ENCODE results near the gene FOXN1. TPM values are rescaled to one million over a fixed set of nuclear protein-coding genes. Genes with fewer than 3 reads are reported as not detected.

The FOXN1 gene
- total RNA-seq, 4 donors from 2014 or later = not detected

- Histone ChIP-seq H3K27ac (peak overlapping the region in 3 of 4 donors; percentile 48 to 90 (median 85)), H3K9me3 (no peaks in the 10 kb centered on the region), H3K27me3 (no peaks in the 10 kb centered on the region), H3K36me3 (peaks cover 0 to 8% (median 0%) of the 10 kb centered on the region in 3 donors), H3K4me1 (peaks cover 0 to 10% (median 0%) of the 10 kb centered on the region in 4 donors), H3K4me3 (peak overlapping the region in 1 of 4 donors; percentile 1)
- DNase-seq = peak in 2 of 3 donors; percentile 91 to 93
- TF ChIP-seq POLR2A (IDR thresholded peaks at IDR 0.05) = peak in 1 of 2 donors; percentile 73
- peak in 2 of 6 experiments; percentile 21 to 41 for TF ChIP-seq CTCF (IDR thresholded peaks at IDR 0.05)
These were observed 23.5 kb upstream of the FOXN1 start for GRCh38 chr17:28482551-28483199.

- Histone ChIP-seq H3K4me1 (peaks cover 0 to 10% (median 0%) of the 10 kb centered on the region in 4 donors), H3K27me3 (no peaks in the 10 kb centered on the region), H3K27ac (no peak overlapping the region), H3K36me3 (peaks cover 0 to 17% (median 0%) of the 10 kb centered on the region in 3 donors), H3K4me3 (no peak overlapping the region), H3K9me3 (no peaks in the 10 kb centered on the region)
- peak in 1 of 3 donors; percentile 14 for DNase-seq
- TF ChIP-seq POLR2A (IDR thresholded peaks at IDR 0.05) = no peak
- no peak for TF ChIP-seq CTCF (IDR thresholded peaks at IDR 0.05)
These were observed 21.9 kb upstream of the FOXN1 start for GRCh38 chr17:28484296-28484695.

GRCh38 chr17:28485049-28485448, 21.1 kb upstream of the FOXN1 start:
- Histone ChIP-seq H3K4me1 (peaks cover 0 to 10% (median 0%) of the 10 kb centered on the region in 4 donors), H3K27ac (no peak overlapping the region), H3K4me3 (no peak overlapping the region), H3K9me3 (no peaks in the 10 kb centered on the region), H3K27me3 (no peaks in the 10 kb centered on the region), H3K36me3 (peaks cover 0 to 20% (median 0%) of the 10 kb centered on the region in 3 donors)
- no peak for TF ChIP-seq POLR2A (IDR thresholded peaks at IDR 0.05)
- TF ChIP-seq CTCF (IDR thresholded peaks at IDR 0.05) = no peak
- no peak for DNase-seq

GRCh38 chr17:28487881-28488532, 18.1 kb upstream of the FOXN1 start:
- no peak for TF ChIP-seq CTCF (IDR thresholded peaks at IDR 0.05)
- no peak for TF ChIP-seq POLR2A (IDR thresholded peaks at IDR 0.05)
- Histone ChIP-seq H3K27me3 (no peaks in the 10 kb centered on the region), H3K36me3 (peaks cover 0 to 40% (median 0%) of the 10 kb centered on the region in 3 donors), H3K4me3 (no peak overlapping the region), H3K27ac (peak overlapping the region in 1 of 4 donors; percentile 35), H3K9me3 (no peaks in the 10 kb centered on the region), H3K4me1 (peaks cover 0 to 10% (median 0%) of the 10 kb centered on the region in 4 donors)
- peak in 1 of 3 donors; percentile 55 for DNase-seq

- no peak for TF ChIP-seq POLR2A (IDR thresholded peaks at IDR 0.05)
- TF ChIP-seq CTCF (IDR thresholded peaks at IDR 0.05) = no peak
- Histone ChIP-seq H3K36me3 (peaks cover 0 to 47% (median 0%) of the 10 kb centered on the region in 3 donors), H3K4me3 (no peak overlapping the region), H3K9me3 (no peaks in the 10 kb centered on the region), H3K27me3 (no peaks in the 10 kb centered on the region), H3K4me1 (peaks cover 0 to 5% (median 0%) of the 10 kb centered on the region in 4 donors), H3K27ac (no peak overlapping the region)
- no peak for DNase-seq
These were observed 17.4 kb upstream of the FOXN1 start for GRCh38 chr17:28488533-28489276.
